GM19372 (cell line): ENCODE measurements around the gene HIPK2.

Experiments
- ATAC-seq: cut with Tn5 transposase; IDR thresholded peaks from one replicate; pipeline ENCODE4 v1.9.1; 2021; ENCODE audit warnings: mild to moderate bottlenecking, low read depth, moderate library complexity; ENCODE audit not compliant: unreplicated experiment

The HIPK2 gene

GRCh38 chr7:139737221-139738100 lies 40.3 kb downstream of the HIPK2 start:
- ATAC-seq = no peak

- ATAC-seq = no peak
Observed at GRCh38 chr7:139735912-139736595, 41.7 kb downstream of the HIPK2 start.

- ATAC-seq = no peak
Observed at GRCh38 chr7:139735466-139735865, 42.3 kb downstream of the HIPK2 start.

- ATAC-seq = no peak
Observed at GRCh38 chr7:139734395-139734794, 43.4 kb downstream of the HIPK2 start.

- ATAC-seq = no peak
Observed at GRCh38 chr7:139733751-139734150, 44.0 kb downstream of the HIPK2 start.

GRCh38 chr7:139732471-139733167 lies 45.2 kb downstream of the HIPK2 start:
- ATAC-seq = no peak

GRCh38 chr7:139731802-139732470 lies 45.9 kb downstream of the HIPK2 start:
- no peak for ATAC-seq

- ATAC-seq = no peak
Observed at GRCh38 chr7:139730746-139731612, 46.8 kb downstream of the HIPK2 start.

GRCh38 chr7:139728203-139728602 lies 49.6 kb downstream of the HIPK2 start:
- no peak for ATAC-seq

GRCh38 chr7:139727151-139727705 lies 50.6 kb downstream of the HIPK2 start:
- no peak for ATAC-seq

GRCh38 chr7:139726485-139726869 lies 51.3 kb downstream of the HIPK2 start:
- no peak for ATAC-seq

- ATAC-seq = no peak
Observed at GRCh38 chr7:139725858-139726484, 51.8 kb downstream of the HIPK2 start.

- no peak for ATAC-seq
Observed at GRCh38 chr7:139725077-139725476, 52.7 kb downstream of the HIPK2 start.

- ATAC-seq = no peak
Observed at GRCh38 chr7:139722604-139723003, 55.2 kb downstream of the HIPK2 start.

GRCh38 chr7:139721821-139722220 lies 56.0 kb downstream of the HIPK2 start:
- no peak for ATAC-seq

- ATAC-seq = no peak
Observed at GRCh38 chr7:139721417-139721816, 56.4 kb downstream of the HIPK2 start.

GRCh38 chr7:139720705-139721231 lies 57.0 kb downstream of the HIPK2 start:
- peak; percentile 66 for ATAC-seq

GRCh38 chr7:139720186-139720585 lies 57.6 kb downstream of the HIPK2 start:
- no peak for ATAC-seq

- no peak for ATAC-seq
Observed at GRCh38 chr7:139718859-139719258, 58.9 kb downstream of the HIPK2 start.
